Neutrophil (primary cell): Measurements from ENCODE around the gene ITLN2.
"Not testable (repeated sequence)": the region's sequence is repeated elsewhere in the genome, so short reads cannot be mapped to it uniquely, and the experiment has no call there.

Experiments
- H3K27ac ChIP-seq: fragments of 200-600 bp; sonication (generic); 2 replicates; pipeline ENCODE4 v1.5.1; 2016; ENCODE audit warnings: mild to moderate bottlenecking, moderate library complexity
- H3K27me3 ChIP-seq: fragments of 200-600 bp; sonication (generic); 2 replicates; pipeline ENCODE4 v1.6.0; 2016; ENCODE audit warnings: mild to moderate bottlenecking
- H3K36me3 ChIP-seq: fragments of 200-600 bp; sonication (generic); 2 replicates; pipeline ENCODE4 v1.5.1; 2017
- H3K4me1 ChIP-seq, 2 experiments: fragments of 200-600 bp in 1 of 2; sonication (generic) in 1 of 2; 1 replicate in 1 of 2; 2 replicates in 1 of 2; pipeline versions ENCODE4 v1.5.1 to v1.6.1; 2013 to 2016; ENCODE audit warnings: low read depth in 1 of 2, low read length in 1 of 2, mild to moderate bottlenecking in 1 of 2, moderate library complexity in 1 of 2; ENCODE audit not compliant: control insufficient read depth in 1 of 2, insufficient read depth in 1 of 2
- H3K4me3 ChIP-seq, 2 experiments: fragments of 200-600 bp in 1 of 2; sonication (generic) in 1 of 2; 1 replicate in 1 of 2; 2 replicates in 1 of 2; pipeline ENCODE4 v1.5.1; 2013 to 2016; ENCODE audit warnings: low read depth in 1 of 2, low read length in 1 of 2, mild to moderate bottlenecking in 1 of 2, moderate library complexity in 1 of 2
- H3K9me3 ChIP-seq: fragments of 200-600 bp; sonication (generic); 2 replicates; pipeline ENCODE4 v1.5.1; 2016
- TF ChIP-seq, protein P1 (sequence below): fragments of 200-600 bp; sonication (generic); IDR thresholded peaks from 2 replicates; pipeline ENCODE4 v1.5.1; 2016; ENCODE audit warnings: antibody characterized with exemption

ITLN2 gene

GRCh38 chr1:160924791-160925651 is 29.6 kb downstream of the ITLN2 start:
- TF ChIP-seq, protein P1, sequence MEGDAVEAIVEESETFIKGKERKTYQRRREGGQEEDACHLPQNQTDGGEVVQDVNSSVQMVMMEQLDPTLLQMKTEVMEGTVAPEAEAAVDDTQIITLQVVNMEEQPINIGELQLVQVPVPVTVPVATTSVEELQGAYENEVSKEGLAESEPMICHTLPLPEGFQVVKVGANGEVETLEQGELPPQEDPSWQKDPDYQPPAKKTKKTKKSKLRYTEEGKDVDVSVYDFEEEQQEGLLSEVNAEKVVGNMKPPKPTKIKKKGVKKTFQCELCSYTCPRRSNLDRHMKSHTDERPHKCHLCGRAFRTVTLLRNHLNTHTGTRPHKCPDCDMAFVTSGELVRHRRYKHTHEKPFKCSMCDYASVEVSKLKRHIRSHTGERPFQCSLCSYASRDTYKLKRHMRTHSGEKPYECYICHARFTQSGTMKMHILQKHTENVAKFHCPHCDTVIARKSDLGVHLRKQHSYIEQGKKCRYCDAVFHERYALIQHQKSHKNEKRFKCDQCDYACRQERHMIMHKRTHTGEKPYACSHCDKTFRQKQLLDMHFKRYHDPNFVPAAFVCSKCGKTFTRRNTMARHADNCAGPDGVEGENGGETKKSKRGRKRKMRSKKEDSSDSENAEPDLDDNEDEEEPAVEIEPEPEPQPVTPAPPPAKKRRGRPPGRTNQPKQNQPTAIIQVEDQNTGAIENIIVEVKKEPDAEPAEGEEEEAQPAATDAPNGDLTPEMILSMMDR: no peak
- Histone ChIP-seq H3K4me3 (no peak overlapping the region), H3K9me3 (peaks cover 3% of the 10 kb centered on the region), H3K36me3 (no peaks in the 10 kb centered on the region), H3K27ac (no peak overlapping the region), H3K27me3 (no peaks in the 10 kb centered on the region), H3K4me1 (no peaks in the 10 kb centered on the region)

GRCh38 chr1:160916666-160917065 is 37.9 kb downstream of the ITLN2 start:
- Histone ChIP-seq H3K9me3 (no peaks in the 10 kb centered on the region), H3K4me3 (no peak overlapping the region), H3K27me3 (no peaks in the 10 kb centered on the region), H3K27ac (no peak overlapping the region), H3K4me1 (no peaks in the 10 kb centered on the region), H3K36me3 (no peaks in the 10 kb centered on the region)
- TF ChIP-seq, protein P1: no peak

- not testable (repeated sequence) for H3K27ac ChIP-seq, H3K36me3 ChIP-seq, H3K4me3 ChIP-seq, H3K27me3 ChIP-seq, H3K4me1 ChIP-seq, H3K9me3 ChIP-seq
Observed at GRCh38 chr1:160913229-160913628, 41.4 kb downstream of the ITLN2 start.

- H3K27me3 ChIP-seq: no peaks in the 10 kb centered on the region
- TF ChIP-seq, protein P1: no peak
- H3K4me1 ChIP-seq: no peaks in the 10 kb centered on the region
- H3K4me3 ChIP-seq: no peak overlapping the region
- H3K9me3 ChIP-seq: no peaks in the 10 kb centered on the region
- no peak overlapping the region for H3K27ac ChIP-seq
- no peaks in the 10 kb centered on the region for H3K36me3 ChIP-seq
Observed at GRCh38 chr1:160911925-160912324, 42.7 kb downstream of the ITLN2 start.

DNA sequence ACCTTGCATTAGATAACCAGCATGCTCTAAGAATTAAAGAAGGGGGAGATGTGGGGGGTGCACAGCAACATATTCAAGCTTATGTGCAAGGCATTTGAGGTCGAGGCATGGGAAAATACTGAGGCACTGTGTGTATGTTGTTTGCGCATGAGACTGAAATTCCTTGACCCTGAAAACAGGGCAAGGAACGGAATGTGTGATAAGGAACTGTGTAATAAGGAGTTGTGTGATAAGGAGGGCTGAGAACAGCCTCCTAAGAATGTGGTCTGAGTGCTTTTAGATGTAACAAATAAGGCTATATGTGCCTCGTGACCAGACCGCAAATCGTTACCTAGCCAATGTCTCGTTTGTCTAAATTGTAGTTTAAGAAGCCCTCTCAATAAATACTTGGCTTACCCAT is 43.2 kb downstream of the ITLN2 start:
- TF ChIP-seq, protein P1: no peak
- Histone ChIP-seq H3K4me1 (no peaks in the 10 kb centered on the region), H3K4me3 (no peak overlapping the region), H3K27me3 (no peaks in the 10 kb centered on the region), H3K36me3 (no peaks in the 10 kb centered on the region), H3K9me3 (no peaks in the 10 kb centered on the region), H3K27ac (no peak overlapping the region)

DNA sequence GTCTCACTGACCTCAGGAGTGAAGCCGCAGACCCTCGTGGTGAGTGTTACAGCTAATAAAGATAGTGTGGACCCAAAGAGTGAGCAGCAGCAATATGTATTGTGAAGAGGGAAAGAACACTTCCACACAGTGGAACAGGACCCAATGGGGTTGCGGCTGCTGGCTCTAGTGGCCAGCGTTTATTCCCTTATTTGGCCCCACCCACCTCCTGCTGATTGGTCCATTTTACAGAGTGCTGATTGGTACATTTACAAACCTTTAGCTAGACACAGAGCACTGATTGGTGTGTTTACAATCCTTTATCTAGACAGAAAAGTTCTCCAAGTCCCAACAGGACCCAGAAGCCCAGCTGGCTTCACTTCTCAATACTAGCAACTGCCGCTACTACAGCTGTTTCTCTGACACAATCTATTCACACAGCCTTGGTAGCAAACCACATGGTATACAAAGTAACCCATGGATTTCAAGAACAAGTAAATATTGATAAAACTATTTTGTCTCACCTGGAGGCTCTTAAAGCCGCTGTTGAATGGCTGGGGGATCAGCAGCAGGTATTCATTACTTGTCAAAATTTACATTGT is 44.3 kb downstream of the ITLN2 start:
- TF ChIP-seq, protein P1: no peak

More for the DNA sequence above, 44.3 kb downstream of the ITLN2 start:
- Histone ChIP-seq H3K4me3 (no peak overlapping the region), H3K27ac (no peak overlapping the region), H3K4me1 (no peaks in the 10 kb centered on the region), H3K27me3 (no peaks in the 10 kb centered on the region), H3K9me3 (no peaks in the 10 kb centered on the region), H3K36me3 (no peaks in the 10 kb centered on the region)
